GM23338 (cell line): ENCODE results near the gene CMSS1. TPM values are rescaled to one million over a fixed set of nuclear protein-coding genes. Genes with fewer than 3 reads are reported as not detected.

ENCODE experiments used
- ATAC-seq: fragments of 200-7000 bp; cut with Tn5 transposase; 3 replicates; pipeline ENCODE4 v1.9.1; 2020
- DNase-seq: peaks from one replicate; pipeline ENCODE4 v3.0.0-alpha.2; 2015; ENCODE audit warnings: low spot score
- H2AFZ ChIP-seq: fragments of 200-600 bp; sonication (generic); 2 replicates; pipeline ENCODE4 v1.8.0; 2016; ENCODE audit warnings: antibody characterized with exemption, mild to moderate bottlenecking, moderate library complexity
- H3F3A ChIP-seq: fragments of 200-600 bp; sonication (generic); replicated peaks from 2 replicates; pipeline ENCODE4 v1.8.0; 2017; ENCODE audit warnings: antibody characterized with exemption, mixed run types, low read depth
- H3K27ac ChIP-seq: fragments of 200-600 bp; sonication (generic); 2 replicates; pipeline ENCODE4 v1.6.1; 2016; ENCODE audit warnings: low read depth
- H3K27me3 ChIP-seq: fragments of 200-600 bp; sonication (generic); 2 replicates; pipeline ENCODE4 v1.8.0; 2016; ENCODE audit warnings: mild to moderate bottlenecking, mixed run types, moderate library complexity; ENCODE audit not compliant: insufficient read depth
- H3K36me3 ChIP-seq: fragments of 200-600 bp; sonication (generic); 2 replicates; pipeline ENCODE4 v1.8.0; 2016; ENCODE audit warnings: mild to moderate bottlenecking; ENCODE audit not compliant: insufficient read depth
- H3K4me1 ChIP-seq: fragments of 200-600 bp; sonication (generic); 2 replicates; pipeline ENCODE4 v1.8.0; 2016; ENCODE audit warnings: mild to moderate bottlenecking, moderate library complexity; ENCODE audit not compliant: insufficient read depth
- H3K4me2 ChIP-seq: fragments of 200-600 bp; sonication (generic); 2 replicates; pipeline ENCODE4 v1.7.1; 2017; ENCODE audit warnings: mixed run types
- H3K4me3 ChIP-seq: fragments of 200-600 bp; sonication (generic); 2 replicates; pipeline ENCODE4 v1.6.1; 2016; ENCODE audit warnings: mixed run types
- H3K79me2 ChIP-seq: fragments of 200-600 bp; sonication (generic); replicated peaks from 2 replicates; pipeline ENCODE4 v1.8.0; 2017; ENCODE audit warnings: mild to moderate bottlenecking; ENCODE audit not compliant: insufficient read depth
- H3K9me2 ChIP-seq: fragments of 200-600 bp; sonication (generic); 2 replicates; pipeline ENCODE4 v1.8.0; 2017; ENCODE audit not compliant: insufficient read depth
- H4K20me1 ChIP-seq: fragments of 200-600 bp; sonication (generic); replicated peaks from 2 replicates; pipeline ENCODE4 v1.8.0; 2017; ENCODE audit warnings: mild to moderate bottlenecking; ENCODE audit not compliant: insufficient read depth
- H3K27ac Mint-ChIP-seq: 2 replicates; pipeline ENCODE4 v1.8.0; 2020; ENCODE audit warnings: inconsistent platforms, mild to moderate bottlenecking, moderate library complexity, mixed read lengths
- H3K27me3 Mint-ChIP-seq: 3 replicates; pipeline ENCODE4 v1.8.0; 2022; ENCODE audit warnings: low read depth, mild to moderate bottlenecking, moderate library complexity, mixed read lengths, inconsistent platforms; ENCODE audit not compliant: insufficient read depth, poor library complexity
- H3K36me3 Mint-ChIP-seq: 3 replicates; pipeline ENCODE4 v1.8.0; 2021; ENCODE audit warnings: low read depth, mild to moderate bottlenecking, inconsistent platforms, moderate library complexity, mixed read lengths
- H3K4me1 Mint-ChIP-seq: 3 replicates; pipeline ENCODE4 v1.8.0; 2020; ENCODE audit warnings: mild to moderate bottlenecking, inconsistent platforms, mixed read lengths
- H3K4me3 Mint-ChIP-seq: 3 replicates; pipeline ENCODE4 v1.8.0; 2021; ENCODE audit warnings: moderate library complexity, mild to moderate bottlenecking, inconsistent platforms, mixed read lengths
- H3K9me3 Mint-ChIP-seq: 3 replicates; pipeline ENCODE4 v1.8.0; 2020; ENCODE audit warnings: moderate library complexity, mild to moderate bottlenecking, inconsistent platforms, mixed read lengths
- CREB1 ChIP-seq: fragments of 250-450 bp; sonication (Bioruptor Pico); IDR thresholded peaks from 2 replicates; pipeline ENCODE4 v1.5.0; 2020; ENCODE audit warnings: low read depth, mild to moderate bottlenecking, moderate library complexity
- CTCF ChIP-seq, 2 experiments: fragments of 200-600 bp in 1 of 2; sonication (generic) in 1 of 2; conservative IDR thresholded peaks; 2 replicates each; pipeline versions ENCODE4 v1.5.1 to v1.6.1; 2016 to 2017; ENCODE audit warnings: antibody characterized with exemption in 2 of 2, low read depth in 2 of 2, mild to moderate bottlenecking in 2 of 2, moderate library complexity in 1 of 2
- EZH2phosphoT487 ChIP-seq: fragments of 200-600 bp; sonication (generic); IDR thresholded peaks from one replicate; pipeline ENCODE4 v1.8.1; 2018; ENCODE audit warnings: antibody characterized with exemption; ENCODE audit not compliant: unreplicated experiment
- NANOG ChIP-seq: IDR thresholded peaks from 2 replicates; pipeline ENCODE4 v1.6.1; 2016; ENCODE audit warnings: antibody characterized with exemption, borderline replicate concordance
- POLR2AphosphoS5 ChIP-seq: IDR thresholded peaks from 2 replicates; pipeline ENCODE4 v1.6.1; 2016; ENCODE audit warnings: antibody characterized with exemption, low read depth
- STAT1 ChIP-seq: IDR thresholded peaks from one replicate; pipeline ENCODE4 v1.6.1; 2016; ENCODE audit warnings: antibody characterized with exemption; ENCODE audit not compliant: unreplicated experiment
- ZNF114 ChIP-seq: fragments of 250-450 bp; sonication (Bioruptor Pico); IDR thresholded peaks from 2 replicates; pipeline ENCODE4 v1.5.0; 2020; ENCODE audit warnings: mild to moderate bottlenecking, moderate library complexity
- ZNF462 ChIP-seq: fragments of 250-450 bp; sonication (Bioruptor Pico); IDR thresholded peaks from 2 replicates; pipeline ENCODE4 v1.5.0; 2020; ENCODE audit warnings: mild to moderate bottlenecking, moderate library complexity
- polyA plus RNA-seq: library from polyadenylated mRNA; unstranded; fragments of >200 nt; fragmentation: Nextera tagmentation; extraction: Ambion mirVana; gene quantifications from 2 replicates; pipeline ENCODE4 v1.2.1, GENCODE V29; 2016
- total RNA-seq: library from RNA; depleted of rRNA; stranded (reverse); fragments of >200 nt; shearing (Covaris generic); gene quantifications from 2 replicates; pipeline ENCODE4 v1.2.3, GENCODE V29; 2014

CMSS1 gene
- total and polyA plus RNA-seq, 2 experiments from 2014 or later, result 39.4 to 187 TPM

GRCh38 chr3:100067589-100067988 lies 249.9 kb downstream of the CMSS1 start:
- no peaks in the 10 kb centered on the region for H3K27me3 ChIP-seq
- H3K4me3 Mint-ChIP-seq, result no peak overlapping the region
- H3K4me3 ChIP-seq, result no peak overlapping the region
- no peak overlapping the region for H3K27ac Mint-ChIP-seq
- H3F3A ChIP-seq, result no peaks in the 10 kb centered on the region
- H3K4me1 Mint-ChIP-seq, result peaks cover 12% of the 10 kb centered on the region
- ATAC-seq (no peak), DNase-seq (no peak)
- peaks cover 8% of the 10 kb centered on the region for H3K4me1 ChIP-seq
- H3K4me2 ChIP-seq, result no peak overlapping the region
- H3K9me3 Mint-ChIP-seq, result no peaks in the 10 kb centered on the region
- no peaks in the 10 kb centered on the region for H3K36me3 ChIP-seq
- H3K27me3 Mint-ChIP-seq, result no peaks in the 10 kb centered on the region
- no peaks in the 10 kb centered on the region; the same call in 1 of the 2 replicates for H3K9me2 ChIP-seq
- H3K79me2 ChIP-seq, result no peaks in the 10 kb centered on the region
- H3K27ac ChIP-seq, result no peak overlapping the region
- H4K20me1 ChIP-seq, result no peaks in the 10 kb centered on the region
- no peak overlapping the region for H2AFZ ChIP-seq
- H3K36me3 Mint-ChIP-seq, result no peaks in the 10 kb centered on the region
- TF ChIP-seq CTCF (conservative IDR thresholded peaks at IDR 0.05; ENCODE audit: low read depth in 2 of 2) (no peak), ZNF462 (CRISPR knock-in tag) (no peak), CREB1 (no peak), STAT1 (no peak), EZH2phosphoT487 (no peak), ZNF114 (CRISPR knock-in tag) (no peak), NANOG (no peak), POLR2AphosphoS5 (no peak)
